ENCODE measurements around the gene RNF144A.

The RNF144A gene

DNA sequence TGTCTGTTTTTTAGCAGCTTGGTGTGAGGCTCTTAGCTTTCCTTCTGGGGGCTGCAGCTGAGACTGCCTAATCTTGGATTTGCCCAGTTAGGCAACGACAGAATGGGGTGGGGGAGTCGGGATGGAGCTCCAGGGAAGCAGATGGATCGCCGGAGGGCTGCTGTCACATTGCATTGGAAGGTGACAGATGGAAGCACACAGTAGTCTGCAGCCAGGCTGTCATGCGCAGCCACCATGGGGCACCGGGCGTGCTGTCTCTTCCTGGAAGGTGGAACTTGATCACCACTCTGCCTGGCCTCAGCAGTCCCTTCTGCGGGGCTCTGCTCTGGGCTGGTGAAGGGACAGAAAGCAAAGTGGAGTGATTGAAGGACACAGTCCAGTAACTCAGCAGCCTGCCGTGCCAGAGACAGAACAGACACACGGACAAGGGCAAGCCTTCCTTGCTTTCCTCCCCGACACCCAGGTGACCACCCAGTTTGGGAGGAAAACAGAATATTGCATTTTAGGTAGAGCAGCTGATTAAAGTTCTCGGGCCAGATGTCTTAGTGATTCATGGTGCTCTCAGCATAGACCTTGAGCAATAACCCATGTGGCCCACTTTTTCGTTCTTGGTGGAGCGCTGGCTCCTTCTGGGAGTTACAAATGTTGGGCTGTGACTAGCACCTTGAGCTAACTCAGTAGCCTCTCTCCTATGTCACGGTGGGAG, 40.9 kb downstream of the RNF144A start:
- no peaks in the 10 kb centered on the region for H3K27me3 ChIP-seq (ENCODE audit: control insufficient read depth, insufficient read depth, low read length)
- no peak overlapping the region for H3K9ac ChIP-seq (ENCODE audit: low read length)
- H3K4me1 ChIP-seq (ENCODE audit: control insufficient read depth, insufficient read depth, low read length) = peaks cover 4% of the 10 kb centered on the region
- H3K27ac ChIP-seq (ENCODE audit: low read depth, low read length) = no peak overlapping the region
- no peaks in the 10 kb centered on the region for H3K36me3 ChIP-seq (ENCODE audit: control insufficient read depth, insufficient read depth, low read length)
- no peak overlapping the region for H3K4me3 ChIP-seq (ENCODE audit: low read length)

DNA sequence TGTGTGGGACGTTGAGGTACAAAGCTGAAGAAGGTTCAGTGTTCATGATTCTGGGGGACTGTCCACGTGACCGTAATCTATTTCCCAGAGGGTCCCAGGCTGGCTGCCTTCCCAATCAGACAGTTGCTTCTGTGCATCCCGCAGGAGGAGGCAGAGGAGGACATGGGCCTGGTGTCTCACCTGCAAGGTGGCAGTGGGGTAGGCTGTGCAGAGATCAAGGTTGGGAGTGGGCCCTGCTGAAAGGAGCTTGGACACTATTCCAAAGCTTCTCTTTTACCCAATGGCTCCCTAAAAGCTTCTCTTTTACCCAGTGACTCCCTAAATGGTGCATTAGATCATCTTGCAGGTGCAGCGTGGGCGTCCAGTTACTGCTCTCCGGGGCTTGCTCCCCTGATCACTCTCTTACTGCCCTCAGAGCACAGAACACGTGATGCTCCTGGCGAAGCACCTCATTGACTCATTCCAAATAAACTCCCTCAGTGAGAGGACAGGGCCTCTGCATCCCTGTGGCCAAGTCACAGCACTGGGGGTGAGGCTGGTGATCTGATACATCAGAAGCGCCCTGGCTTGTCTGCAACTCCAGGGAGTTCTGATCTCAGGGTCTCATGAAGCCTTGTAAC, 41.5 kb downstream of the RNF144A start:
- Histone ChIP-seq H3K4me3 (ENCODE audit: low read length) (no peak overlapping the region), H3K36me3 (ENCODE audit: control insufficient read depth, insufficient read depth, low read length) (no peaks in the 10 kb centered on the region), H3K27ac (ENCODE audit: low read depth, low read length) (no peak overlapping the region), H3K27me3 (ENCODE audit: control insufficient read depth, insufficient read depth, low read length) (no peaks in the 10 kb centered on the region), H3K9ac (ENCODE audit: low read length) (no peak overlapping the region), H3K4me1 (ENCODE audit: control insufficient read depth, insufficient read depth, low read length) (peaks cover 4% of the 10 kb centered on the region)

DNA sequence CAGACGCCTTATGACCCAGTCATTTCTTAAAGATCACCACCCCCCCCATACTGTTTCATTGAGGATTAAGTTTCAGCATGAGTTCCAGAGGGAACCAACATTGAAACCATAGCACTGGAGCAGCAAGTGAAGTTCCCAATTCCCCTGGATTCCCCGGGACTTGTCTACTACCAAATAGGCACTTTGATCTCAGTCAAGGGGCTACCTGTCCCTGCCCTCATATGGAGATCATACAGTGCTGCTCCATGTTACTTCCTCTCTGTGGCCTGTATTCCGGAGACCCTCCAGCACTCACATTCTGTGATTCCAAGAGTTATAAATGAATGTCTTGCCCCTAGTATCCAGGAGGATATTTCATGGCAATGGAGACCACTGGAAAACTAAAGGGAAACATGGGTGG, 42.5 kb downstream of the RNF144A start:
- Histone ChIP-seq H3K27me3 (ENCODE audit: control insufficient read depth, insufficient read depth, low read length) (no peaks in the 10 kb centered on the region), H3K4me3 (ENCODE audit: low read length) (no peak overlapping the region), H3K4me1 (ENCODE audit: control insufficient read depth, insufficient read depth, low read length) (peaks cover 4% of the 10 kb centered on the region), H3K36me3 (ENCODE audit: control insufficient read depth, insufficient read depth, low read length) (no peaks in the 10 kb centered on the region), H3K27ac (ENCODE audit: low read depth, low read length) (no peak overlapping the region), H3K9ac (ENCODE audit: low read length) (no peak overlapping the region)

DNA sequence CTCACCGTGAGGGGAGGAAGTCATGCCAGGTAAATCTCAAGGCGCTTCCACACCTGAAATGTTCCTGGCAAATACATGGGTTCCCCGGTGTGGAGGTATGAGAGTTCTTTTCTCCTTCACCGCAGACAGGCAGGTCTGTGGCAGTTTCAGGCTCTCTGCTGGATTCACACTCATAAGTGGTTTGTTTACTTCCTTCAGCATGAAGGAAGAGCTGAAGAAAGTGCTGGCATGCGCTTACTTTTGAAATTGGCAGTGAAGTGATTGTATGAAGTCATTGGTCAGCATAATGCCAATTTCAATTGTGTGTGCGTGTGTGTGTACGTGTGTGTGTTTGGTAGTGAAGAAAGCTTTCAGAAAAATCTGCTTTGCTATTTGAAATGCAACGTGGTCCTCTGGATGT, 43.4 kb downstream of the RNF144A start:
- Histone ChIP-seq H3K4me1 (ENCODE audit: control insufficient read depth, insufficient read depth, low read length) (peaks cover 4% of the 10 kb centered on the region), H3K4me3 (ENCODE audit: low read length) (no peak overlapping the region)

DNA sequence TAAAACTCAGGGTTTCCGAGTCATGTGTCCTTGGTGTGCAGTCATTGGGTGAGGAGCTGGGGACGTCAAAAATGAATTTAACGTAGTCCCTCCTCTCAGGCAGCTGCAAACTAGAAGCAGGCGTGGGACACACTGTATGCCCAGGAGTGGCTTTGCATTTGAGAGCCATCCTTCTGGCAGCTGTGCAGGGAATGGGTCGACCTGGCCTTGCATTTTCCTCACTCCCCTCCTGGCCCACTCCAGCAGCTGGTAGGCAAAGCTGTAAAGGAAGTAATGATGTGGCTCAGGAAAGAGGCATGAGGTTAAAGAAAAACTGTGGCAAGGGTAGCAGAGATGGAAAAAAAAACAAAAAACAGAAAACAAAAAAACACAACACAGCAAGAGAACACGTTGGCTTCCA, 46.5 kb downstream of the RNF144A start:
- no peak overlapping the region for H3K9ac ChIP-seq (ENCODE audit: low read length)
- H3K27ac ChIP-seq (ENCODE audit: low read depth, low read length) = no peak overlapping the region
- H3K36me3 ChIP-seq (ENCODE audit: control insufficient read depth, insufficient read depth, low read length) = no peaks in the 10 kb centered on the region
- no peak overlapping the region for H3K4me3 ChIP-seq (ENCODE audit: low read length)
- peaks cover 4% of the 10 kb centered on the region for H3K4me1 ChIP-seq (ENCODE audit: control insufficient read depth, insufficient read depth, low read length)
- H3K27me3 ChIP-seq (ENCODE audit: control insufficient read depth, insufficient read depth, low read length) = no peaks in the 10 kb centered on the region

More for the DNA sequence above, 43.4 kb downstream of the RNF144A start:
- no peak overlapping the region for H3K27ac ChIP-seq (ENCODE audit: low read depth, low read length)
- H3K27me3 ChIP-seq (ENCODE audit: control insufficient read depth, insufficient read depth, low read length) = no peaks in the 10 kb centered on the region
- no peaks in the 10 kb centered on the region for H3K36me3 ChIP-seq (ENCODE audit: control insufficient read depth, insufficient read depth, low read length)
- H3K9ac ChIP-seq (ENCODE audit: low read length) = no peak overlapping the region

DNA sequence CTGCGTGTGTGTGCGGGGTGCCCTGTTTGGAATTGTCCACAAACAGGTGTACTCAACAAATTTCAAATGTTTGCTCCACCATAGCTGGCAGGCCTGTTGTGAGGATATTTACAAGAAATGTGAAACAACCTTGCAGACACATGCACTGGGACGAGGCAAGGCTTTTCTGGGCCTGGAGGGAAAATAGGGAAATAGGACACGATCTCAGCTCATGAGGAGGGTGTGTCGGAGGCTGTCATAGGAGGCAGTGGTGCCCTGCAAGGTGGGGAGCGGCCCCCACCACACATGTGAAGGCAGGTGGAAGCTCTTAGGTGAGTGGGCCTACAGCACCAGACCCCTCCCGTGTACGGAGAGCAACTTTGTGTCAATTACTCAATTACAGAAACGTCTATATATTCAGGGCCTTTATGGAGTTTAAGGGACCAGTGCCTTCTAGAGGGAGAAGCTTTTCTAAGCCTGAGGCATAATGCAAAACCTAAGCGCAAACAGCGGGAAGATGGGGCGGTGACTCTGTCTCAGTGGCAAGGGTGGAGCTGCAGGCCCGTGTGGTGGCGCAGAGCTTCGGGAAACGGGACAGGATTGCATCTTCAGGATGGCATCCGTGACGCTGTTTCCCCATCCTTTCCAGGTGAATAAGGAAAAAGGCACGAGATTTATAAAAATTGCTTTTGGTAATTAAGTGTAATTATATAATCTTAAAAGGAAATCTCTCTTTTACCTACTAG, 48.0 kb downstream of the RNF144A start:
- no peak overlapping the region for H3K9ac ChIP-seq (ENCODE audit: low read length)
- no peak overlapping the region for H3K27ac ChIP-seq (ENCODE audit: low read depth, low read length)
- H3K27me3 ChIP-seq (ENCODE audit: control insufficient read depth, insufficient read depth, low read length) = no peaks in the 10 kb centered on the region
- peaks cover 4% of the 10 kb centered on the region for H3K4me1 ChIP-seq (ENCODE audit: control insufficient read depth, insufficient read depth, low read length)
- H3K36me3 ChIP-seq (ENCODE audit: control insufficient read depth, insufficient read depth, low read length) = no peaks in the 10 kb centered on the region
- H3K4me3 ChIP-seq (ENCODE audit: low read length) = no peak overlapping the region

DNA sequence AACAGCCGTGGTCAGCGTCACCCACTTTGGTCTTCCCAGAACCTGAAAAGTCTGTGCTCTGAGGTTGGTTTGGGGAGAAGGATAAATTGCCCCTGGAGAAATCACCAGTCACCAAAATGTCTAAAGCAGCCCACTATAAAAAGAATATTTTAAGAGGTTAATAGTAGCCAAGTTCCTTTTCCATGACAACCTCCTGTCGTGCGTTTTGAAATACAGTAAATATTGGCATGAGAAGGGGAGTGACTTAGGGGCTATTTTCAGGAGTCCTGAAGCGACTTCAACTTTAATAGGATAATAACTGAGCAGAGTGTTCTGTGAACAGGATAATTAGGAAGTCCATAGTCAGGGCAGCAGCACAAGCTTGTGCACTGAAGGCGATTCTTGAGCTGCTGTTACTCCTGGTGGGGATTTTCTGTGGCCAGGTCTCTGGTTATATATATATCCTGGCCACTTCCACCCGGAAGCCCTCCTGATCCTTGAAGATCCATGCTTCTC, 49.3 kb downstream of the RNF144A start:
- H3K27me3 ChIP-seq (ENCODE audit: control insufficient read depth, insufficient read depth, low read length) = no peaks in the 10 kb centered on the region
- no peak overlapping the region for H3K4me3 ChIP-seq (ENCODE audit: low read length)
- H3K27ac ChIP-seq (ENCODE audit: low read depth, low read length) = no peak overlapping the region
- H3K36me3 ChIP-seq (ENCODE audit: control insufficient read depth, insufficient read depth, low read length) = no peaks in the 10 kb centered on the region
- no peaks in the 10 kb centered on the region for H3K4me1 ChIP-seq (ENCODE audit: control insufficient read depth, insufficient read depth, low read length)
- H3K9ac ChIP-seq (ENCODE audit: low read length) = no peak overlapping the region

DNA sequence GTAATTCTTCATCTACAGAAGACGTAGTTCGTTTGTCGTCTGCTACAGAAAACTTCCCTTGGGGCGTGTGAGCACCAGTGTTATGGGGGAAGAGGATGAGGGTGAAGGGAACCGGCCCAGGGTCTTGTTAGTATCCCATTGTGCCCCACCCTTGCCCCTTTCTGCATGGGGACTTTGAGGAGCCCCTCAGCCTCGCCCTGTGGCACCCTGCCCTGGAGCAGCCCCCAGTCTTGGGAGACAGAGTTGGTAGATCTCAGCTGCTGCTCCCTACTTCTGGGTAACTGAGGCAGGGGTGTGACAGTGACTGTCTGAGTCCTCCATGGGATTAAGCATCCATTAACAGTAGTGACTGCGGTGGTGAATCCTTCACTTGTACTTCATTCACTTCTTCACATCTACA, 50.1 kb downstream of the RNF144A start:
- Histone ChIP-seq H3K27me3 (ENCODE audit: control insufficient read depth, insufficient read depth, low read length) (no peaks in the 10 kb centered on the region), H3K27ac (ENCODE audit: low read depth, low read length) (no peak overlapping the region), H3K4me3 (ENCODE audit: low read length) (no peak overlapping the region), H3K9ac (ENCODE audit: low read length) (no peak overlapping the region), H3K36me3 (ENCODE audit: control insufficient read depth, insufficient read depth, low read length) (no peaks in the 10 kb centered on the region), H3K4me1 (ENCODE audit: control insufficient read depth, insufficient read depth, low read length) (no peaks in the 10 kb centered on the region)

DNA sequence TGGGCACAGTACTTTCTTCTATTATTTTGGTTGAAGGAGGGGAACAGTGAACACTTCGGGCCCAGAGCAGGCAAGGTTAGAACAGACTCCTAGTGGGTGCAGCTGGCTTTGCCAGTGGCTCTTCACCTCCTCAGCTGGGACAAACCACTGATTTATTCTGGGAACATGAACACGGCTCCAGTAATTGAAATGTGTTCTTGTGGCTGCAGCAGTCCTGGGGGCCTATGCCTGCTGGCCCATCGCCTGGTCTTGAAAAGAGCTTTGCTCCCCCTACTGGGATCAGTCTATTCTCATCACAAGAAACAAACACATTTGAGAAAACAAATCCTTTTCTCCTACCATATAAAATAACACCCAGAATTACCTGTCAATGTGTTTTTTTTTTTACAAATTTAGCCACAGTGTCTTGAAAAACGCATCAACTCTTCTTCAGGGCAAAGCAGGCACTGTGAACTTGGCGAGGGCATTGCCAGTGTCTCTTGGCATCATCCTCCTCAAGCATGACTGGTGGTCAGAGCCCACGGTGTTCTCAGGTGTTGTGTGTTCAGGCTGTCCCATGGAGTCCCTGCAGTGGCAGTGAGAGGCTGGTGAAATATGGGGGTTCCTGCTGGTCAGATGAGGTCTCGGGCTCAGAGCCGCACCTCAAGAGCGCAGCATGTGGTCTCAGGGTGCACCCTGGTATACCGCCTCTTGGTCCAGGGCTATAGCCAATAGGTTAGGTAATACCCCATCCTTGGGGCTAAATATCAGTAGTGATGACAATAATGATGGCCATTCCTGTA, 51.3 kb downstream of the RNF144A start:
- Histone ChIP-seq H3K27ac (ENCODE audit: low read depth, low read length) (no peak overlapping the region), H3K9ac (ENCODE audit: low read length) (no peak overlapping the region)

DNA sequence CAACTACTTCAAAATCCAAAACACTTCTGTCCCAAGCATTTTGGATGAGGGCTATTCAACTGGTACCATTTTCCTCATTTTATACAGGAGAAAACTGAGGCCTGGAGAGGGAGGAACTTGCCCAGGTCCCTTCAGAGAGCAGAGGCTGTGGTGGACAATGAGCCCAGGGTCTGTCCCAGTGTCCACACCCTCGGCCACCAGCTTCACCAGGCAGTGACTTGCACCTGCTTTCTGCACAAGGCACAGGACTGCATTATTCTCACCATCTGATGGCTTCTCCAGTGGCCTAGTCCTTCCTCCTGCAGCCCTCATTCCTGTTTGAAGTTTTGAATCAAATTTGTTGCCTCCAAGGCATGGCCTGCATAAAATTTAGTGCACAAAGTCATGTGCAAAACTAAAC, 53.3 kb downstream of the RNF144A start:
- Histone ChIP-seq H3K27me3 (ENCODE audit: control insufficient read depth, insufficient read depth, low read length) (no peaks in the 10 kb centered on the region), H3K27ac (ENCODE audit: low read depth, low read length) (no peak overlapping the region), H3K4me1 (ENCODE audit: control insufficient read depth, insufficient read depth, low read length) (no peaks in the 10 kb centered on the region), H3K4me3 (ENCODE audit: low read length) (no peak overlapping the region), H3K9ac (ENCODE audit: low read length) (no peak overlapping the region), H3K36me3 (ENCODE audit: control insufficient read depth, insufficient read depth, low read length) (no peaks in the 10 kb centered on the region)

More for the DNA sequence above, 51.3 kb downstream of the RNF144A start:
- Histone ChIP-seq H3K27me3 (ENCODE audit: control insufficient read depth, insufficient read depth, low read length) (no peaks in the 10 kb centered on the region), H3K4me1 (ENCODE audit: control insufficient read depth, insufficient read depth, low read length) (no peaks in the 10 kb centered on the region), H3K4me3 (ENCODE audit: low read length) (no peak overlapping the region), H3K36me3 (ENCODE audit: control insufficient read depth, insufficient read depth, low read length) (no peaks in the 10 kb centered on the region)

DNA sequence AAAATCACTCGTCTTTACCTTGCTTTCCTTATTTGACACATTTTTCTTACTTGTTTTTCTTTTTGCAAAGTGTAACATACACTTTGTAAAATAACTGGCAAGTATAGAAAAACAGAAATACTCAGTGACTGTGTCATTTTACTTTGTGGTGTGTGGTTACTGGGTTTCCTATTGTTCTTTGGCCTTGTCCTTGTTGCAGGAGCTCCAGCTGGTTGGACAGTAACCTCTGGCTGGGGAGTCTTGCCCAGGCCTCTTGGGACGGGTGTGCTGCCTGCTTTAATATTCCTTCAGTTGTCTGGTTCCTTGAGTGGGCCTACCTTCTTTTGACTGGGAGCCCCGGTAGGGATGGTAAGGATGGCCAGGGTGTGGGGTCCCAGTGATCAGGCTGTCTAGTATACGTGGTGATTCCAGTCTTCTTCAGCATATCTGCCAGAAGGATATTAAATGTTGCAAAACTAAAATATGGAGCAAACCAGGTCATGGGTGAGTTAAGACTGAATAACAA, 53.8 kb downstream of the RNF144A start:
- Histone ChIP-seq H3K4me3 (ENCODE audit: low read length) (no peak overlapping the region), H3K36me3 (ENCODE audit: control insufficient read depth, insufficient read depth, low read length) (no peaks in the 10 kb centered on the region), H3K27ac (ENCODE audit: low read depth, low read length) (no peak overlapping the region), H3K27me3 (ENCODE audit: control insufficient read depth, insufficient read depth, low read length) (no peaks in the 10 kb centered on the region), H3K9ac (ENCODE audit: low read length) (no peak overlapping the region), H3K4me1 (ENCODE audit: control insufficient read depth, insufficient read depth, low read length) (no peaks in the 10 kb centered on the region)

DNA sequence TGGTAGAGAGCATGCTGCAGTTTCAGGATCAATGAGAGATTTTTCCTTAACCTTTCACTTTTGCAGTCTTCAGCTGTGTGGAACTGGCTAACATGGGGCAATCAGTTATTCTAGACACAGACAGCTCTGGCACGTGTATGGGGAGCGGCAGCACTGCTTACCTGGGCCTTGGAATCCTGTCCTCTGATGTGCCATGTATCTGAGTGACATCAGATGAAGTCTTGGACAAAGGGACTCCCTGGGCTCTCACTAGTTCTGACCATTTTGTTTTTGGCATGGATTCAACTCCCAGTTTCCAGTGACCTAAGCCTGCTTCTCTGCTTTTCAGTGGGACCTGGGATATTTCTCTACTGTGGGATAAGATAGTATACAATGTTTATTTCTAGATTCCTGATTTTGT, 54.3 kb downstream of the RNF144A start:
- H3K4me1 ChIP-seq (ENCODE audit: control insufficient read depth, insufficient read depth, low read length) = no peaks in the 10 kb centered on the region
- H3K9ac ChIP-seq (ENCODE audit: low read length) = no peak overlapping the region
- H3K27me3 ChIP-seq (ENCODE audit: control insufficient read depth, insufficient read depth, low read length) = no peaks in the 10 kb centered on the region
- no peak overlapping the region for H3K4me3 ChIP-seq (ENCODE audit: low read length)
- no peaks in the 10 kb centered on the region for H3K36me3 ChIP-seq (ENCODE audit: control insufficient read depth, insufficient read depth, low read length)
- H3K27ac ChIP-seq (ENCODE audit: low read depth, low read length) = no peak overlapping the region

Measured in rectal smooth muscle tissue (tissue), 1 donor.